Measurements from ENCODE around the gene LRMDA. TPM values are rescaled to one million over a fixed set of nuclear protein-coding genes. Genes with fewer than 3 reads are reported as not detected.

Gene LRMDA
- total and polyA plus RNA-seq, 4 donors: 12.1 to 40.8 (median 21.6) TPM

DNA sequence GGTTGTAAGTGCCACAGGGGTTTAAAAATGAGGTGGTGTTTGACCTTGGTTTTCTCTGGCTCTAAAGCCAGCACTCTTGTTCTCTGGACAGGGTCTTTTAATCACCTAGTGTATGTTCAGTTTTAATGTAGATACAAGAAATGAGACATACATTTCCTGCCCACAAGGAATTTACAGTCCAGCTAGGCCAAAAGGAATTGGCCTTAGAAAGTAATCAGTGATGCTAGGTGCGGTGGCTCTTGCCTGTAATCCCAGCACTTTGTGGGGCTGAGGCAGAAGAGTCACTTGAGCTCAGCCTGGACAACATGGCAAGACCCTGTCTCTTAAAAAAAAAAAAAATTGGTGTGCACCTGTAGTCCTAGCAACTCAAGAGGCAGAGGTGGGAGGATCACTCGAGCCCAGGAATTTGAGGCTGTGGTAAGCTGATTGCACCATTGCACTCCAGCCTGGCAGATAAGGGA is 100.2 kb downstream of the LRMDA start:
- DNase-seq: no peak

GRCh38 chr10:75532253-75532924 is 101.0 kb downstream of the LRMDA start:
- no peaks in the 10 kb centered on the region for H3K36me3 ChIP-seq (ENCODE audit: control insufficient read depth in 4 of 4, insufficient read depth in 4 of 4, low read length in 4 of 4)
- H3K9ac ChIP-seq (ENCODE audit: insufficient read depth in 1 of 2, low read length in 2 of 2): no peak overlapping the region
- no peak overlapping the region for H3K27ac ChIP-seq (ENCODE audit: low read depth in 1 of 2, low read length in 1 of 2)
- DNase-seq (no peak), ATAC-seq (ENCODE audit: insufficient read depth, low FRiP score) (no peak)
- H3K27me3 ChIP-seq (ENCODE audit: control insufficient read depth in 3 of 3, insufficient read depth in 3 of 3, low read length in 2 of 3): no peaks in the 10 kb centered on the region
- WGBS, 2 donors: 86 to 91% methylated on average over 3 of the region's 3 CpGs
- no peak overlapping the region for H3K4me3 ChIP-seq
- TF ChIP-seq CTCF (IDR thresholded peaks at IDR 0.05; ENCODE audit: control extremely low read depth, extremely low read depth): no peak
- H3K9me3 ChIP-seq (ENCODE audit: control insufficient read depth in 4 of 4, insufficient read depth in 3 of 4, low read length in 3 of 4): no peaks in the 10 kb centered on the region
- H3K4me1 ChIP-seq (ENCODE audit: control insufficient read depth in 5 of 5, insufficient read depth in 5 of 5, low read length in 5 of 5): peaks cover 0 to 2% (median 0%) of the 10 kb centered on the region in 5 donors

More for the DNA sequence above, 100.2 kb downstream of the LRMDA start:
- no peak for TF ChIP-seq CTCF (IDR thresholded peaks at IDR 0.05; ENCODE audit: control extremely low read depth, extremely low read depth)
- peaks cover 0 to 2% (median 0%) of the 10 kb centered on the region in 4 donors for H3K9me3 ChIP-seq (ENCODE audit: control insufficient read depth in 4 of 4, insufficient read depth in 3 of 4, low read length in 3 of 4)
- no peak for ATAC-seq (ENCODE audit: insufficient read depth, low FRiP score)
- peaks cover 0 to 2% (median 0%) of the 10 kb centered on the region in 5 donors for H3K4me1 ChIP-seq (ENCODE audit: control insufficient read depth in 5 of 5, insufficient read depth in 5 of 5, low read length in 5 of 5)
- H3K9ac ChIP-seq (ENCODE audit: insufficient read depth in 1 of 2, low read length in 2 of 2): no peak overlapping the region
- H3K27me3 ChIP-seq (ENCODE audit: control insufficient read depth in 3 of 3, insufficient read depth in 3 of 3, low read length in 2 of 3): no peaks in the 10 kb centered on the region
- no peak overlapping the region for H3K4me3 ChIP-seq
- H3K27ac ChIP-seq (ENCODE audit: low read depth in 1 of 2, low read length in 1 of 2): no peak overlapping the region
- WGBS, 2 donors: 63 to 78% methylated on average over 2 of the region's 2 CpGs
- H3K36me3 ChIP-seq (ENCODE audit: control insufficient read depth in 4 of 4, insufficient read depth in 4 of 4, low read length in 4 of 4): no peaks in the 10 kb centered on the region

DNA sequence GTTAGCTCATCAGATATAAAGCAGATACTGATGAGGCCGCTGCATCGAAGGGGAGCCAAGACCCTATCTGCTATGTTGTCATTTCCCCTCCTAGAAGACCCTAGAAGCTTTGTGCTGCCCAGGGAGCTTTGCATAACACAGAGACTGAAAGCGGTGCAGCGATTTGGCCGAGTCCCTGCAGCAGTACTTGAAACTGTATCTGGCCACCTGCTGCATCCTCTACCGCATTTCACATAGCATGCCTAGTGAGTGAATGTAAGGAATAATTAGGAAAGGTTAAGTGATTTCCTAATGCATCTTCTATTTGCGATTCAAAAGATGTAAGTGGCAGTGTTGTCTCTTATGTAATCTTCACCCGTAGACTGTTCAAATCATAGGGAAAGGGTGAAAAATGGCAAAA is 106.7 kb downstream of the LRMDA start:
- H3K9me3 ChIP-seq (ENCODE audit: control insufficient read depth in 4 of 4, insufficient read depth in 3 of 4, low read length in 3 of 4): no peaks in the 10 kb centered on the region
- H3K36me3 ChIP-seq (ENCODE audit: control insufficient read depth in 4 of 4, insufficient read depth in 4 of 4, low read length in 4 of 4): no peaks in the 10 kb centered on the region
- H3K27me3 ChIP-seq (ENCODE audit: control insufficient read depth in 3 of 3, insufficient read depth in 3 of 3, low read length in 2 of 3): no peaks in the 10 kb centered on the region
- 83 to 89% methylated on average over 8 of the region's 8 CpGs for WGBS, 2 donors
- DNase-seq (no peak), ATAC-seq (ENCODE audit: insufficient read depth, low FRiP score) (no peak)
- no peak overlapping the region for H3K27ac ChIP-seq (ENCODE audit: low read depth in 1 of 2, low read length in 1 of 2)
- H3K4me1 ChIP-seq (ENCODE audit: control insufficient read depth in 5 of 5, insufficient read depth in 5 of 5, low read length in 5 of 5): peaks cover 0 to 24% (median 2%) of the 10 kb centered on the region in 5 donors
- TF ChIP-seq CTCF (IDR thresholded peaks at IDR 0.05; ENCODE audit: control extremely low read depth, extremely low read depth): no peak
- no peak overlapping the region for H3K4me3 ChIP-seq
- H3K9ac ChIP-seq (ENCODE audit: insufficient read depth in 1 of 2, low read length in 2 of 2): no peak overlapping the region

All from lung (tissue), 12 donors.